Tibial artery (tissue), 4 donors: ENCODE results near the gene METTL15.
"Not testable (repeated sequence)": the region's sequence is repeated elsewhere in the genome, so short reads cannot be mapped to it uniquely, and the experiment has no call there.

ENCODE experiments used
- DNase-seq, 2 donors: peaks; one replicate each; pipeline ENCODE4 v3.0.0-alpha.2; 2019
- H3K27ac ChIP-seq, 2 donors: fragments of 200-600 bp; sonication (generic) in 1 of 2; 1 replicate in 1 of 2; 2 replicates in 1 of 2; pipeline ENCODE4 v1.5.1; 2018 to 2019; ENCODE audit warnings: mild to moderate bottlenecking in 1 of 2
- H3K27me3 ChIP-seq, 2 donors: fragments of 200-600 bp; sonication (generic) in 1 of 2; one replicate each; pipeline versions ENCODE4 v1.5.1 to v1.6.0; 2016 to 2019
- H3K36me3 ChIP-seq, 3 donors: fragments of 200-600 bp; sonication (generic) in 2 of 3; one replicate each; pipeline ENCODE4 v1.5.1; 2016 to 2019; ENCODE audit warnings: mild to moderate bottlenecking in 2 of 3
- H3K4me1 ChIP-seq, 4 donors: fragments of 200-600 bp; sonication (generic) in 2 of 4; 1 replicate in 3 of 4; 2 replicates in 1 of 4; pipeline ENCODE4 v1.5.1; 2016 to 2019
- H3K4me3 ChIP-seq, 2 donors: fragments of 200-600 bp; sonication (generic) in 1 of 2; 1 replicate in 1 of 2; 2 replicates in 1 of 2; pipeline ENCODE4 v1.5.1; 2018 to 2019; ENCODE audit warnings: mild to moderate bottlenecking in 2 of 2
- H3K9me3 ChIP-seq, 3 donors: fragments of 200-600 bp; sonication (generic) in 1 of 3; one replicate each; pipeline ENCODE4 v1.5.1; 2016 to 2019
- intact Hi-C: fragments of 100-400 bp; cut with DNase I; formaldehyde crosslinking; loops from one replicate; pipeline ENCODE4 v1.15.0; 2023; ENCODE audit warnings: low total_unique reads
- TF ChIP-seq, protein P1 (sequence below), 2 experiments: fragments of 200-600 bp in 1 of 2; fragments of 450-650 bp in 1 of 2; IDR thresholded peaks; one replicate each; pipeline ENCODE4 v1.5.1; 2017 to 2019; ENCODE audit warnings: antibody characterized with exemption in 2 of 2, mild to moderate bottlenecking in 1 of 2, moderate library complexity in 1 of 2

The METTL15 gene

DNA sequence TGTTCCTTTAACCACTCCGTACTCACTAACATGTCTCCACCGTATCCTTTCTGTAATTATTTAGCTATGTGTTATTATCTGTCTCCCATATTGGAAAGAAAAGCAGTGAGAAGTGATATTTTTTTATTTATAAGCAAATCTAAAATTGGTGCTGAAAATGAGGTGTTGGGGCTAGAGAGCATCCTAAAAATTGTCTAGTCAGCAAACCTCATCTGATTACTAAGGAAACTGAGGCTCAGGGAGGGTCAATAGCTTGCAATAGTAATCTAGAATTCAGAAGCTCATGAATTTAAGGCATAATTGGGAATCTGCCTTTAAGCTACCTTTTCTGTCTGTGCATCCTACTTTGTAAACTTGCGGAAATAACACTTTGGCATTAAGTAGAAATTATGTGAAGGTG, 190.0 kb downstream of the METTL15 start:
- no peak overlapping the region for H3K4me3 ChIP-seq

DNA sequence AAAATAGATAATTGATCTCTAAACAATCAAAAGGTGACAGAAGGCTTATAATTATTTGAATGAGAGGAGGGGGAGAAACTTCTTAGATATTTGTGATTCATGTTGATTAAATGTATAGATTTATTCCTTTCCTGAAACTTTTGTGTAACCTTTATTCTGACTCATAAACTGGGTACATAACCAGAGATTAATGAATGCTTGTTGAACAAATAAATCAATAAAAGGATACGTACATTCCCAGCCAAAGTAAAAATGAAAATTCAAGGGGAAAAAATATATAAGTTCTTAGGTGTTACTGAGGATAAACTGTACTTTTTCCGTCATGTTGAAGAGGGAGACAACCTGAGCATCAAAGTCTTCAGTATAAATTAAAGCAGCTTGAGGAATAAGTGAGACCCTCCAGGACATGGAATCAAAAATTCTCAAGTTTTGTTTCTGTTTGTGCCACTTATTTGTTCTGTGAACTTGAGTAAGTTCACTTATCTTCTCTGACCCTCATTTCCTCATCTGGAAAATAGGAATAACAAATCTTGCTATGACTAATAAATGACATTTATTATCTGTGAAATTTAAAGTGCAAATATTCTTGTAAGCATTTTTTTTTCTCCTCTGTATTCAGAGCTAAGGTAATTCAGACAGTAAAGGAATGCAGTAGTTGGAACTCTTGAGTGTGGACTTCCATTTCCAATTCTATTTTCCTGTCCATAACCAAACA, 195.4 kb downstream of the METTL15 start:
- Histone ChIP-seq H3K27me3 (no peaks in the 10 kb centered on the region), H3K9me3 (no peaks in the 10 kb centered on the region), H3K36me3 (peaks cover 0 to 8% (median 4%) of the 10 kb centered on the region in 3 donors), H3K27ac (no peak overlapping the region), H3K4me3 (no peak overlapping the region), H3K4me1 (no peaks in the 10 kb centered on the region)
- DNase-seq = no peak
- intact Hi-C loops = no loop called here
- TF ChIP-seq, protein P1, sequence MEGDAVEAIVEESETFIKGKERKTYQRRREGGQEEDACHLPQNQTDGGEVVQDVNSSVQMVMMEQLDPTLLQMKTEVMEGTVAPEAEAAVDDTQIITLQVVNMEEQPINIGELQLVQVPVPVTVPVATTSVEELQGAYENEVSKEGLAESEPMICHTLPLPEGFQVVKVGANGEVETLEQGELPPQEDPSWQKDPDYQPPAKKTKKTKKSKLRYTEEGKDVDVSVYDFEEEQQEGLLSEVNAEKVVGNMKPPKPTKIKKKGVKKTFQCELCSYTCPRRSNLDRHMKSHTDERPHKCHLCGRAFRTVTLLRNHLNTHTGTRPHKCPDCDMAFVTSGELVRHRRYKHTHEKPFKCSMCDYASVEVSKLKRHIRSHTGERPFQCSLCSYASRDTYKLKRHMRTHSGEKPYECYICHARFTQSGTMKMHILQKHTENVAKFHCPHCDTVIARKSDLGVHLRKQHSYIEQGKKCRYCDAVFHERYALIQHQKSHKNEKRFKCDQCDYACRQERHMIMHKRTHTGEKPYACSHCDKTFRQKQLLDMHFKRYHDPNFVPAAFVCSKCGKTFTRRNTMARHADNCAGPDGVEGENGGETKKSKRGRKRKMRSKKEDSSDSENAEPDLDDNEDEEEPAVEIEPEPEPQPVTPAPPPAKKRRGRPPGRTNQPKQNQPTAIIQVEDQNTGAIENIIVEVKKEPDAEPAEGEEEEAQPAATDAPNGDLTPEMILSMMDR (IDR thresholded peaks at IDR 0.05) = no peak

More for the DNA sequence above, 190.0 kb downstream of the METTL15 start:
- no peaks in the 10 kb centered on the region for H3K4me1 ChIP-seq
- H3K36me3 ChIP-seq = peaks cover 4 to 19% (median 6%) of the 10 kb centered on the region in 3 donors
- intact Hi-C loops = no loop called here
- DNase-seq = no peak
- TF ChIP-seq, protein P1 (IDR thresholded peaks at IDR 0.05) = no peak
- no peaks in the 10 kb centered on the region for H3K9me3 ChIP-seq
- no peaks in the 10 kb centered on the region for H3K27me3 ChIP-seq
- H3K27ac ChIP-seq = no peak overlapping the region

DNA sequence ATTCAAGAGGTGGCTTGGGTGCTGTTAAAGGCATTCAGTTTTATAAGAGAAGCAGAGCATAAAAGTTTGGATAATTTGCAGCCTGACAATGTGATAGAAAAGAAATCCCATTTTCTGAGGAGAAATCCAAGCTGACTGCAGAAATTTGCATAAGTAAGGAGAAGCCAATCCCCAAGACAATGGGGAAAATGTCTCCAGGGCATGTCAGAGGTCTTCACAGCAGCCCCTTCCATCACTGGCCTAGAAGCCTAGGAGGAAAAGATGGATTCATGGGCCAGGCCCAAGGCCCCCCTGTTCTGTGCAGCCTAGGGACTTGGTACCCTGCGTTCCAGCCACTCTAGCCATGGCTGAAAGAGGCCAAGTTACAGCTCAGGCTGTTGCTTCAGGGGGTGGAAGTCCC, 207.3 kb downstream of the METTL15 start:
- H3K27me3 ChIP-seq = no peaks in the 10 kb centered on the region
- DNase-seq = no peak
- no peaks in the 10 kb centered on the region for H3K4me1 ChIP-seq
- H3K36me3 ChIP-seq = peaks cover 0 to 22% (median 16%) of the 10 kb centered on the region in 3 donors
- TF ChIP-seq, protein P1 (IDR thresholded peaks at IDR 0.05) = no peak
- no peaks in the 10 kb centered on the region for H3K9me3 ChIP-seq
- H3K27ac ChIP-seq = no peak overlapping the region
- H3K4me3 ChIP-seq = no peak overlapping the region
- intact Hi-C loops = no loop called here

DNA sequence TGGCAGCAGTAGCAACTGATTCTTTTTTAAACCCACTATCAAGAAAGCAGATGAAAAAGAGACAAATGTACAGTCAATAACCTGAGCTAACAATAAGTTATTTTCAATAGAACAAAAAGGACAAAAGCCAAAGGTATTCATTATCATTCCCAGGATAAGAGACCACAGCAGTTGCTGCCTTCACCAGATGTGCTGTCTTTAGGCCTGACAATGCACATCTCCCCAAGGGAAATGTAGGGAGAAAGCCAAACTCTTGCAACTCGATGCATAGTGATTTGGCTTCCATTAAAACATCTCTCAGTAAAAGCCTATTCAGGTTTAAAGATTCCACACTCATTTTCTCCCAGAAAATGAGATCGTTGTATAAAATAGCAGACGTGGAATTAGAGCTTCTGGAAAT, 210.7 kb downstream of the METTL15 start:
- TF ChIP-seq, protein P1 (IDR thresholded peaks at IDR 0.05) = no peak
- Histone ChIP-seq H3K27me3 (no peaks in the 10 kb centered on the region), H3K4me3 (no peak overlapping the region), H3K9me3 (no peaks in the 10 kb centered on the region), H3K36me3 (peaks cover 0 to 17% (median 7%) of the 10 kb centered on the region in 3 donors), H3K4me1 (no peaks in the 10 kb centered on the region), H3K27ac (no peak overlapping the region)
- intact Hi-C loops = no loop called here
- no peak for DNase-seq

DNA sequence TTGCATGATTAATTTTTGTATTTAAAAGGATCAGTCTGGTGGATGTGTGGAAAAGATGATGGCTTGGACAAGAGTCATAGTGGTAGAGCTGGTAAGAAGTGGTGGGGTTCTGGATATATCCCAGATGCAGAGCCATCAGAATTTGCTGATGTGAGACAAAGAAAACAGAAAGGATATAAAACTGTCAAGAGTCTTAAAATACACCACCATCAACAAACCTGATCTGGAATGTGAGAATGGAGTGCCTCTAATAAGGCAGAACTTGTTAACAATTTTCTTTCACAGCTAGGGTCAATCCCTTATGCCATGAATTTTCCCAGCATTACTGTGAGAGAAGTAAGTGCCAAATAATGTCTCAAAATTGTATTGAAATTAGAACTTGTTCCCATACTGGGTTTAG, 215.4 kb downstream of the METTL15 start:
- intact Hi-C loops = no loop called here
- H3K4me3 ChIP-seq = no peak overlapping the region
- no peaks in the 10 kb centered on the region for H3K36me3 ChIP-seq
- DNase-seq = no peak
- no peak overlapping the region for H3K27ac ChIP-seq
- H3K27me3 ChIP-seq = no peaks in the 10 kb centered on the region
- TF ChIP-seq, protein P1 (IDR thresholded peaks at IDR 0.05) = no peak
- no peaks in the 10 kb centered on the region for H3K4me1 ChIP-seq
- H3K9me3 ChIP-seq = no peaks in the 10 kb centered on the region

DNA sequence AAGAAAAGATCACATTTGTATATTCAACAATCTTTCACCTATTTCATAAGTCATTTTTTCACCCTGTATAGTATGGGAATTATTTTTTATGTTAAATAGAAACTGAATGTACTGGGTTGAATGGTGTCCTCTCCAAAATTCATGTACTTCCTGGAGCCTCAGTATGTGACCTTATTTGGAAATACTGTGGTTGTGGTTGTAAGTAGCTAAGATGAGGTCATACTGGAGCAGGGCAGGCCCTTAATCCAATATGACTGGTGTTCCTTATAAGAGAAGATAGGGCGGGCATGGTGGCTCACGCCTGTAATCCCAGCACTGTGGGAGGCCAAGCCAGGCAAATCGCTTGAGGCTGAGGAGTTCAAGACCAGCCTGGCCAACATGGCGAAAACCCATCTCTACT, 224.2 kb downstream of the METTL15 start:
- H3K4me3 ChIP-seq, intact Hi-C loops, H3K27me3 ChIP-seq, H3K36me3 ChIP-seq, H3K4me1 ChIP-seq, H3K9me3 ChIP-seq, H3K27ac ChIP-seq, DNase-seq: not testable (repeated sequence)
